Activated CD4-positive, alpha-beta memory T cell treated with anti-CD3 and anti-CD28 coated beads for 36 hours (primary cell): ENCODE data around the gene C2orf15. TPM values are rescaled to one million over a fixed set of nuclear protein-coding genes. Genes with fewer than 3 reads are reported as not detected.

ENCODE experiments used
- CTCF ChIA-PET: fragments of 350-600 bp; sonication (Branson Sonifier 250); formaldehyde crosslinking; loops from one replicate; lab custom pipeline; 2021; ENCODE audit warnings: antibody characterized with exemption, inconsistent platforms; lab: Charles Lee
- POLR2A ChIA-PET: fragments of 350-600 bp; sonication (Branson Sonifier 250); formaldehyde crosslinking; loops from one replicate; lab custom pipeline; 2021; ENCODE audit warnings: antibody characterized with exemption; lab: Charles Lee
- DNase-seq: peaks from one replicate; pipeline ENCODE4 v3.0.0-alpha.2; 2020
- H3K27ac Mint-ChIP-seq: one replicate; pipeline ENCODE4 v1.8.0; 2021; ENCODE audit warnings: mixed read lengths
- H3K27me3 Mint-ChIP-seq: one replicate; pipeline ENCODE4 v1.8.0; 2021; ENCODE audit warnings: mixed read lengths
- H3K36me3 Mint-ChIP-seq: one replicate; pipeline ENCODE4 v1.8.0; 2021; ENCODE audit warnings: mixed read lengths
- H3K4me1 Mint-ChIP-seq: one replicate; pipeline ENCODE4 v1.8.0; 2021; ENCODE audit warnings: low read depth, mixed read lengths
- H3K4me3 Mint-ChIP-seq: one replicate; pipeline ENCODE4 v1.8.0; 2021; ENCODE audit warnings: mild to moderate bottlenecking, mixed read lengths
- H3K9me3 Mint-ChIP-seq: one replicate; pipeline ENCODE4 v1.8.0; 2021; ENCODE audit warnings: mixed read lengths
- intact Hi-C: fragments of 100-400 bp; cut with micrococcal nuclease; formaldehyde crosslinking; loops from one replicate; pipeline ENCODE4 v1.15.1; 2023
- total RNA-seq, 2 experiments: library from RNA; stranded (reverse); gene quantifications; one replicate each; pipeline ENCODE4 v1.2.3, GENCODE V29; 2021

Gene C2orf15
- total RNA-seq, 2 experiments from 2014 or later, result 0.48 to 0.50 TPM

DNA sequence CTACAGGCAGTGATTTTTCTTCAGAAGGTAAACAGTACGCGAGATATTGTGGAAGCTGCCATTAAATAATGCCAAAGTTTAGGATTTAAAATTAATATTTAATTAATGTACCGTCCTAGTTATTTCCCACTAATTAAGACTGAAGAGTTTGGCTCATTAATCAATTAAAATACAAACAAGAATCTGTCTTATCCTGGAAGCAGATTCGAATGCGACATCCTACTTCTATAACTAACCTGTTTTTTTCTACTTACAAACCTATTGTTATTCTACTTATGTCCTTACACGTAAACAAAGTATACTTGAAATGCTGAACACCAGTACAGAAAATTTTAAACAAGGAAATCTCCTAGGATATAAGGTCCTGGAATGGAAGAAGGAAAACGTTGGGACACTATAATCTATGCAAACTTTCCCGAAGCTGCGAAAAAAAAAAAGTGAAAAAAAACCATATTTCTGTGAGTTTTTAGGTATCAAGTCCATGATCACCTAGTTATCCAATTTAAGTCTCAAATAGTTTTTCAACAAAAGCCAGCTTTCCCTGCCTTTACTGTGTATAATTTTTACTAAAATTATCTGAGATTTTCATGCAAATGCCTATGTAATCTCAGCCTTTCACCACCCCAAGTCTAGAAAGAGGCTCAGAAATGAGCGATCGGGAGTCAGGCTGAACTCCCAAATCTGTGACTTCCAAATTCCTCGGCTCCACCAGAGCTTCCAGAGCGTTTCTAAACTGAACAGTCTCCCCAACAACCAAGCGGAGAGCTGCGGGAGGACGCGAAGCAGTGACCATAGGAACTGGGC lies 1.2 kb upstream of the C2orf15 start:
- DNase-seq, result no peak
- intact Hi-C loops, result loop anchor here (10.0 kb wide), 1 partner anchor 485 kb away; no protein-coding TSS in a partner anchor
- ChIA-PET POLR2A (interaction anchor here (0.8 to 2.7 kb wide), 7 partner anchors 15 to 198 kb away, joined by 3 to 13 read pairs (median 4); partner anchors contain the start of genes EIF5B, LIPT1, MITD1 and TSGA10), CTCF (interaction anchor here (0.7 to 1.6 kb wide), 8 partner anchors 10 to 491 kb away, joined by 3 to 5 read pairs (median 4); partner anchors contain the start of genes LIPT1 and TSGA10)
- Mint-ChIP-seq H3K27me3 (no peaks in the 10 kb centered on the region), H3K4me3 (peak overlapping the region; percentile 93), H3K27ac (peak overlapping the region; percentile 88), H3K4me1 (peaks cover 19% of the 10 kb centered on the region), H3K36me3 (peaks cover 5% of the 10 kb centered on the region), H3K9me3 (no peaks in the 10 kb centered on the region)

DNA sequence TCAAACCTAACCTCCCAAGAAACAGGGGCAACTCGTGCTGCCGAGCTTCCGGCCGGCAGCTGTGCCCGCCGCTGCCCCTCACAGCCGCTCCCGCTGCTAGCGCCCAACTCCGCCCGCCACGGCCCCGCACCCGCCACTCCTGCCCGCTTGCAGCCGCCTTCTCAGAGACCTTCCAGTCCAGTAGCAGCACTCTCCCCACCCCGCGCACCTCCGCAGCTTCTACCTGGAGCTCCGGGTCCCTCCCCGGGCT lies 722 bp upstream of the C2orf15 start:
- ChIA-PET POLR2A (interaction anchor here (0.8 to 2.7 kb wide), 8 partner anchors 12 to 197 kb away, joined by 3 to 13 read pairs (median 4); partner anchors contain the start of genes EIF5B, LIPT1, MITD1 and TSGA10), CTCF (interaction anchor here (0.7 to 1.6 kb wide), 7 partner anchors 12 to 491 kb away, joined by 3 to 5 read pairs (median 4); partner anchors contain the start of genes LIPT1 and TSGA10)
- intact Hi-C loops, result loop anchor here (1.0 to 10.0 kb wide), 5 partner anchors 14 to 486 kb away; partner anchors contain the start of genes LIPT1, MITD1, MRPL30 and REV1
- Mint-ChIP-seq H3K4me3 (peak overlapping the region; percentile 93), H3K4me1 (peaks cover 19% of the 10 kb centered on the region), H3K27me3 (no peaks in the 10 kb centered on the region), H3K27ac (peak overlapping the region; percentile 88), H3K36me3 (peaks cover 2% of the 10 kb centered on the region), H3K9me3 (no peaks in the 10 kb centered on the region)
- no peak for DNase-seq

DNA sequence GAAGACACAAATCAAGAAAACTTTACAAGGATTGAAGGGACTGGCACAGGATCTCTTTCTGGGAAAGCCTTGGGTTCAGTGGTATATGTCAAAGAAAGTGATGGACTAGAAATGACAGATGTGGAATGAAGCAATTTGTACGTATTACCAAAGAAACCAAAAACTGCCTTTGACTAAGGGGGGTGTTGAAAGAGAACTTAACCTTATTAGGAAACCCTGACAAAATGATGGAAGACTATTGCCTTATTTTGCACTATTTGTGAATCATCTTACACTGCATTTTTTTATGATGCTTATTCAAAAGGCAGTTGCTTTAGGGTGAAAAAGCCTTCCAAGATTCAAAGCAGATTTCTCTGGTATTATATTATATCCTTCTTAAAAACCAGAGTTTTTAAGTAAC lies 9.2 kb downstream of the C2orf15 start:
- ChIA-PET CTCF (interaction anchor here (0.6 to 1.2 kb wide), 2 partner anchors 11 to 282 kb away, joined by 3 read pairs; no protein-coding TSS in a partner anchor), POLR2A (no interaction called here)
- Mint-ChIP-seq H3K9me3 (no peaks in the 10 kb centered on the region), H3K36me3 (peaks cover 5% of the 10 kb centered on the region), H3K27me3 (no peaks in the 10 kb centered on the region), H3K4me3 (no peak overlapping the region), H3K27ac (peak overlapping the region; percentile 35), H3K4me1 (peaks cover 9% of the 10 kb centered on the region)
- intact Hi-C loops, result loop anchor here (10.0 kb wide), 2 partner anchors 416 to 696 kb away; partner anchors contain the start of gene MGAT4A
- no peak for DNase-seq

DNA sequence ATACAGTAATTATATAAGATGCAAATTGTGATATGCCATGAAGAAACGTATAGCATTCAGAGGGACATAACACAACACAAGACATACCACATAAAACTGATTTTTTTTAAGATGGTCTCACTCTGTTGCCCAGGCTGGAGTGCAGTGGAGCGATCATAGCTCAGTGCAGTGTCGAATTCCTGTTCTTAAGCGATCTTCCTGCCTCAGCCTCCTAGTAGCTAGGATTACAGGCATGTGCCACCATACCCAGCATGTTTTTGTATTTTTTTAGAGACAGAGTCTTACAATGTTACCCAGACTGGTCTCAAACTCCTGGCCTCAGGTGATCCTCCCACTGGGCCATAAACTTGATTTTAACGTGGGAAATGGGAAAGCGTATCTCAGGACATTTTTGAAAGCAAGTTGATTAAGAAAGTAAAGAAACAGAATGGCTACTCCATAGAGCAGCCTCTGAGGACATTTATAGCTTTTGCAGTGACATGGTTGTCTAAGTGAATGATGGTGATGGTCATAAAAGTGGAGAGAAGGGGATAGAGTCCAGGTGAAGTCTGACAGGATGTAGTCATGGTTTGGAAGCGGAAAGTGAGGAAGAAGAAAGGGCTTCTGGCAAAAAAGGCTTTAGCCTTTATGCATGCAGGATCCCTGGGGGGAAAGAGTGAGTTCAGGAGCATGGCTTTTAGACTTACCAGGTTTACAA lies 10.8 kb downstream of the C2orf15 start:
- ChIA-PET CTCF (no interaction called here), POLR2A (interaction anchor here (0.7 to 2.0 kb wide), 2 partner anchors 11 to 28 kb away, joined by 3 to 5 read pairs; partner anchors contain the start of gene C2orf15)
- Mint-ChIP-seq H3K27me3 (no peaks in the 10 kb centered on the region), H3K36me3 (peaks cover 5% of the 10 kb centered on the region), H3K4me1 (peaks cover 22% of the 10 kb centered on the region), H3K4me3 (no peak overlapping the region), H3K27ac (no peak overlapping the region), H3K9me3 (no peaks in the 10 kb centered on the region)
- DNase-seq, result no peak
- intact Hi-C loops, result loop anchor here (10.0 kb wide), 2 partner anchors 418 to 698 kb away; partner anchors contain the start of gene MGAT4A

DNA sequence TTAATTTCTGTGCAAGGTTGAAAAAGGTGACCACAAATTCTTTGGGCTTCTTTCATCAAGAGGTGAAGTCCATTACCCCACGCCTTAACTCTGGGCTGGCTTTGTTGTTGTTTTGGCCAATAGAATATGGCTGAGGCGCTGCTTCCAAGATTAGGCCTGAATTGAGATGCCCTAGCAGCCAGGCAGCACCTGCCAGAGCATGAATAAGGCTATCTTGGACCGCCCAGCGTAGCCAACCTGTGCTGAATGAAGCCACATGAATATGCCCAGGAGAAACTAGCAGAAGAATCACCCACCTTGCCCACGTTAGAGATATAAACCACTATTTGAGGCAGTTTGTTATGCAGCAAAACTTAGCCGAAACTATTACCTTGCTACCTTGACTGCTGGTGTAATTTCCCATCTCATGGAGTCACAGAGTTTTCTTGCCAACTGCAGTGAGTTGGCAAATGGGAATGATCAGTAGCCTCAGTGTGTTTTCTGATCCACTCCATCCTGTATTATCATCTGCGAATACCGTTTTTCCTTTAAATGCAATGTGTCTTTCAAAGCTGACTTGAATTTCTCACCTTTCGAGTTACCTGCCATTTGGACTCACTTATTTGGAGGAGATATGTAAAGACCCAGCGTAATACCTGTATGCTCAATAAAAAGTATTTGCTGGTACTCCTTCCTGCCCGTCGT lies 12.6 kb downstream of the C2orf15 start:
- Mint-ChIP-seq H3K27ac (peak overlapping the region; percentile 91), H3K9me3 (no peaks in the 10 kb centered on the region), H3K27me3 (no peaks in the 10 kb centered on the region), H3K4me1 (peaks cover 24% of the 10 kb centered on the region), H3K4me3 (no peak overlapping the region), H3K36me3 (peaks cover 7% of the 10 kb centered on the region)
- no peak for DNase-seq
- ChIA-PET CTCF (interaction anchor here (1.0 to 1.8 kb wide), 2 partner anchors 13 to 14 kb away, joined by 4 to 5 read pairs; no protein-coding TSS in a partner anchor), POLR2A (interaction anchor here (0.9 to 3.0 kb wide), 4 partner anchors 13 to 26 kb away, joined by 3 to 13 read pairs (median 8); partner anchors contain the start of genes C2orf15, MITD1 and MRPL30)
- intact Hi-C loops, result loop anchor here (1.0 to 10.0 kb wide), 4 partner anchors 13 to 699 kb away; partner anchors contain the start of genes C2orf15, MGAT4A, MITD1 and MRPL30

DNA sequence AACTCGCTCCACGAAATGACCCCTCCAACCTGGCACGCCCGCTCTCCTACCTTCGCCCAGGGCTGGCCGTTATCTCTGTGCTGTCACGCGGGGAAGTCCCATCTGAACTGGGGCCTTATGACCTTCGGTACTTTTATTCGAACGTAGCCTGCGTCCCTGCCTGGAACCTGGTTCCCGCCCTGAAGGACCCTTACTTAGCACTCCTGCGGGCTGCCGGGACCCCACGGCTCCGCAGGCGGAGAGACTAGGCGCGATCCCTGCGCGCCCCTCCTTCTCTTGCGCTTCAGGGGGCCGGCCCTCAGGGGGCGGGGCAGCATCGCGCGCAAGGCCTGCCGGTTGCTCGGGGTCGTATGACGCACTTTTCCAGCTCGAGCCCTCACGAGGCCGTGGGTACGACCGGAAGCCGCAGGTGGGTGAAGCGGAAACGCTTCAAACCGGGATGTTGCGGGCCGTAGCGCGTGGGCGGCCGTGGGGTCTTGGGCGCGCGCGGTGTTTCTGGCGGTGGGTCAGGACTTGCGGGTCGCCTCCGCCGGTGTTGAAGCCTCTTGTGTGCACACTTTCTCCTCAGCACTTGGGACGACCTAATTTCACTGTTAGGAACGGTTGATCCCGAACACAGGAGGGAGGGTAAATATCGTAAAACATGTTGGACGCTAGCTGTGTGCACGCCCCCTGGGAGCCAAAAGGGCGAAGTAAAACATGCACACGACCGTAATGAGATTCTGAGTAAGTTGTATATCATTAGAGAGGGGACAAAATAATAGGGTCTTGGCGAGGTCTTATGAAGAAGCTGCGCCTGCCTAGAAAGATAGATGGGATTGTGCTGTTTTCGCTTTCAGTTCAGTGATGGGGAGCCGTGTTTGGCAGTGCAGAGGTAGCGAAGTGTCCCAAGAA lies 13.4 kb downstream of the C2orf15 start, which contains the start of the genes LIPT1 and TSGA10:
Gene LIPT1 (plus strand): TSS at position 325 of the 894 bp plus-strand sequence. CDS start 6,991 bp downstream, outside the sequence.
Gene TSGA10 (minus strand): TSS at position 300 of the 894 bp plus-strand sequence. CDS start 45,503 bp downstream, outside the sequence.
- Mint-ChIP-seq H3K36me3 (peaks cover 7% of the 10 kb centered on the region), H3K9me3 (no peaks in the 10 kb centered on the region), H3K4me3 (no peak within 1 kb of the TSS), H3K4me1 (peaks cover 24% of the 10 kb centered on the region), H3K27ac (peak within 1 kb of the TSS; percentile 91), H3K27me3 (no peaks in the 10 kb centered on the region)
- intact Hi-C loops, result loop anchor here (1.0 to 10.0 kb wide), 6 partner anchors 14 to 700 kb away; partner anchors contain the start of genes C2orf15, MGAT4A, MITD1 and MRPL30
- POLR2A ChIA-PET, result interaction anchor here (0.9 to 3.0 kb wide), 4 partner anchors 13 to 182 kb away, joined by 3 to 13 read pairs (median 9); partner anchors contain the start of genes C2orf15, EIF5B, MITD1 and MRPL30
- CTCF ChIA-PET, result interaction anchor here (1.1 to 1.8 kb wide), 2 partner anchors 14 to 23 kb away, joined by 3 to 5 read pairs; no protein-coding TSS in a partner anchor
- peak; percentile 96 for DNase-seq

DNA sequence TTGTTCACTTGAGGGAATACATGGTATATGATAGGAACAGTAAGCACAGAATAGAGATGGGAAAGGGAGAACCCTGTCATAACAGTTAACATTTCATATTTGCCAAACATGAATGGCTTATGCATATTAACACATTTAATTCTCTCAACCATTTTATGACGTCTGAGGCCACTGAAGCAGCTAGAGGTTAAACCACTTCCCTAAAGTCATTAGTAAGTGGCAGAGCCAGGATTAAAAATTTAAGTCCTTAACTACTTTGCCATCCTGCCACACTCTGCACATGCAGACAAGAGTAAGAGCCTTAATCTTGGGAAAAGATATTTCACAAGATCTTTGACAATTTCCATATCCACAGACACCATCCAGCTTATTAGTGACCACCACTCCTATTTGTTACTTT lies 15.4 kb downstream of the C2orf15 start:
- H3K4me1 Mint-ChIP-seq, result peaks cover 19% of the 10 kb centered on the region
- intact Hi-C loops, result loop anchor here (10.0 kb wide), 2 partner anchors 422 to 702 kb away; partner anchors contain the start of gene MGAT4A
- DNase-seq, result no peak
- no peaks in the 10 kb centered on the region for H3K27me3 Mint-ChIP-seq
- CTCF ChIA-PET, result interaction anchor here (1.0 to 1.4 kb wide), 2 partner anchors 16 to 23 kb away, joined by 3 to 7 read pairs; partner anchors contain the start of gene MITD1
- POLR2A ChIA-PET, result interaction anchor here (3.0 kb wide), 1 partner anchor 24 kb away, joined by 12 read pairs; the partner anchor contains the start of genes MITD1 and MRPL30
- no peak overlapping the region for H3K4me3 Mint-ChIP-seq
- H3K27ac Mint-ChIP-seq, result no peak overlapping the region
- H3K36me3 Mint-ChIP-seq, result peaks cover 7% of the 10 kb centered on the region
- no peaks in the 10 kb centered on the region for H3K9me3 Mint-ChIP-seq

DNA sequence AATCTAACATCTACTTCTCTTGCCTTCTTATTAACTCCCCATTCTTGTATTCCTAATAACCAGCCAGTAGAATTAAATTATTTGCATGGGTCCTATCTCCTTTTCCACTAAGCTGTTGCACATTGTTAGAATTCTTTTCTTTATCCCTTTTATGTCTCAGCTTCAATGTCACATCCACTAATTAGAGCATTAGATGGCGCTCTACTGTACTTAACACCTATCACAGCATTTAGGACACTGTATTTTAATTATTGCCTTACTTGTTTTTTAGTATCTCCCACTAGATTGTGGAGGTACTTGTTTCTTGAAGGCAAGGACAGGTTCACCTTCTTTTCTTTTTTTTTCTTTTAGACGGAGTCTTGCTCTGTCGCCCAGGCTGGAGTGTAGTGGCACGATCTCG lies 17.1 kb downstream of the C2orf15 start:
- ChIA-PET CTCF (interaction anchor here (1.1 to 1.5 kb wide), 2 partner anchors 15 to 21 kb away, joined by 5 read pairs; no protein-coding TSS in a partner anchor), POLR2A (no interaction called here)
- H3K27ac Mint-ChIP-seq, result no peak overlapping the region

DNA sequence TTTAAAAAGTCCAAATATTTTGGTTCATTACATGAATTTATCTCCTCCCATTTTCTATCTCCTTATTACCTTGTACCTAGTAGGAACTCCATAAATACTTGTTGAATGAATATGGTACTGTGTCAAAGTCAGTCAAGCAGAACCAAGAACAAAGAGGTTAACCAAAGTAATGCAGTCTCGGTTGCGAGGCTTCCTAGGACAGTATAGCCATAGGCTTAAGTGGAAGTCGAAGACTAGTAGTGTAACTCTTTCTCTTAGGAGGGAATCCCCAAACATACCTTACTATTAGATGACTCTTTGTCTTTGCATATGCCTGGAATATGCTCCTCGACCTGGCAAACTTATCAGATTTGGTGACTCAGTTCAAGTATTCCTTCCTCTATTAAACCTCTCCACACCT lies 18.1 kb downstream of the C2orf15 start:
- Mint-ChIP-seq H3K4me3 (no peak overlapping the region), H3K4me1 (peaks cover 19% of the 10 kb centered on the region), H3K27ac (no peak overlapping the region), H3K36me3 (peaks cover 3% of the 10 kb centered on the region), H3K27me3 (no peaks in the 10 kb centered on the region), H3K9me3 (no peaks in the 10 kb centered on the region)
- no peak for DNase-seq
- POLR2A ChIA-PET, result no interaction called here
- CTCF ChIA-PET, result no interaction called here
- intact Hi-C loops, result loop anchor here (10.0 kb wide), 2 partner anchors 425 to 705 kb away; partner anchors contain the start of gene MGAT4A

More for the DNA sequence above, 17.1 kb downstream of the C2orf15 start:
- peaks cover 7% of the 10 kb centered on the region for H3K36me3 Mint-ChIP-seq
- peaks cover 19% of the 10 kb centered on the region for H3K4me1 Mint-ChIP-seq
- H3K27me3 Mint-ChIP-seq, result no peaks in the 10 kb centered on the region
- H3K4me3 Mint-ChIP-seq, result no peak overlapping the region
- H3K9me3 Mint-ChIP-seq, result no peaks in the 10 kb centered on the region
- intact Hi-C loops, result loop anchor here (10.0 kb wide), 2 partner anchors 424 to 704 kb away; partner anchors contain the start of gene MGAT4A
- DNase-seq, result no peak

DNA sequence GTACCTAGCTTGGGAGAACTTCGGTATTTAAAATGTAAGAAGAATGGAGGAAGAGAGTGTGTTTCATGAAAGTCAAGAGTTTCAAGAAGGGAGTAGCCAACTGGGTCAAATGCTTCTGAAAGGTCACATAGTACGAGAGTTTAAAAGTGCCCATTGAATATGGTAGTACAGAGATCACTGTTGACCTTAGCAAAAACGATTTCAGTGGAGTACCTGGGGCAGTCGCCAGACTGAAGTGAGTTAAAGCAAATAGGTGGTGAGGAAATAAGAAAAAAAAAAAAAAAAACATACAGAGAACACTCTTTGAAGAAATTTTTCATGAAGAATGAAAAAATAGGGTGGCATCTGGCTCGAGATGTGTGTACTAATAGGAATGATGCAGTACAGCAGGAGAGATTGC lies 24.7 kb downstream of the C2orf15 start:
- ChIA-PET CTCF (interaction anchor here (1.5 kb wide), 1 partner anchor 11 kb away, joined by 3 read pairs; no protein-coding TSS in a partner anchor), POLR2A (no interaction called here)
- H3K4me3 Mint-ChIP-seq, result no peak overlapping the region
- DNase-seq, result no peak
- peaks cover 17% of the 10 kb centered on the region for H3K4me1 Mint-ChIP-seq
- peaks cover 21% of the 10 kb centered on the region for H3K36me3 Mint-ChIP-seq
- no peaks in the 10 kb centered on the region for H3K9me3 Mint-ChIP-seq
- intact Hi-C loops, result no loop called here
- H3K27ac Mint-ChIP-seq, result peak overlapping the region; percentile 10
- H3K27me3 Mint-ChIP-seq, result no peaks in the 10 kb centered on the region
